ENCODE measurements around the gene RPS6KA4.

The RPS6KA4 gene

GRCh38 chr11:64348383-64349024 is 10.5 kb upstream of the RPS6KA4 start:
- DNase-seq (ENCODE audit: low read depth in 2 of 2): no peak

GRCh38 chr11:64349025-64349387 is 10.0 kb upstream of the RPS6KA4 start:
- DNase-seq (ENCODE audit: low read depth in 2 of 2): no peak

GRCh38 chr11:64349404-64349803 is 9.6 kb upstream of the RPS6KA4 start:
- no peak for DNase-seq (ENCODE audit: low read depth in 2 of 2)

GRCh38 chr11:64351136-64351631 is 7.8 kb upstream of the RPS6KA4 start:
- DNase-seq (ENCODE audit: low read depth in 2 of 2): no peak

GRCh38 chr11:64352099-64352994 is 6.6 kb upstream of the RPS6KA4 start:
- DNase-seq (ENCODE audit: low read depth in 2 of 2): no peak

- no peak for DNase-seq (ENCODE audit: low read depth in 2 of 2)
These were observed 5.8 kb upstream of the RPS6KA4 start for GRCh38 chr11:64352995-64353714.

- DNase-seq (ENCODE audit: low read depth in 2 of 2): no peak
These were observed 5.1 kb upstream of the RPS6KA4 start for GRCh38 chr11:64353715-64354506.

- peak; percentile 59 to 62 for DNase-seq (ENCODE audit: low read depth in 2 of 2)
These were observed 3.7 kb upstream of the RPS6KA4 start for GRCh38 chr11:64355078-64355940.

- DNase-seq (ENCODE audit: low read depth in 2 of 2): no peak
These were observed 2.2 kb upstream of the RPS6KA4 start for GRCh38 chr11:64356498-64357411.

- no peak for DNase-seq (ENCODE audit: low read depth in 2 of 2)
These were observed 1.5 kb upstream of the RPS6KA4 start for GRCh38 chr11:64357446-64357845.

GRCh38 chr11:64357904-64358535 is 942 bp upstream of the RPS6KA4 start:
- DNase-seq (ENCODE audit: low read depth in 2 of 2): no peak

GRCh38 chr11:64358536-64358906 is 441 bp upstream of the RPS6KA4 start:
- DNase-seq (ENCODE audit: low read depth in 2 of 2): no peak

- no peak for DNase-seq (ENCODE audit: low read depth in 2 of 2)
These were observed 917 bp downstream of the RPS6KA4 start for GRCh38 chr11:64359712-64360445.

- no peak for DNase-seq (ENCODE audit: low read depth in 2 of 2)
These were observed 1.5 kb downstream of the RPS6KA4 start for GRCh38 chr11:64360448-64360921.

- no peak for DNase-seq (ENCODE audit: low read depth in 2 of 2)
These were observed 2.7 kb downstream of the RPS6KA4 start for GRCh38 chr11:64361659-64362058.

GRCh38 chr11:64362339-64362738 is 3.4 kb downstream of the RPS6KA4 start:
- DNase-seq (ENCODE audit: low read depth in 2 of 2): no peak

- no peak for DNase-seq (ENCODE audit: low read depth in 2 of 2)
These were observed 5.5 kb downstream of the RPS6KA4 start for GRCh38 chr11:64364435-64364834.

GRCh38 chr11:64364911-64365310 is 5.9 kb downstream of the RPS6KA4 start:
- DNase-seq (ENCODE audit: low read depth in 2 of 2): no peak

All from fibroblast of skin of left quadriceps (primary cell).